Stomach (tissue), 9 donors: ENCODE measurements around the gene GUCY2F. TPM values are rescaled to one million over a fixed set of nuclear protein-coding genes. Genes with fewer than 3 reads are reported as not detected.

Experiments used
- DNase-seq, 2 donors: peaks; one replicate each; pipeline versions ENCODE4 v3.0.0 to v3.0.0-alpha.2; 2013 to 2019
- H3K27ac ChIP-seq, 5 donors: fragments of 200-600 bp in 4 of 5; sonication (generic) in 4 of 5; one replicate each; pipeline ENCODE4 v1.5.1; 2013 to 2019; ENCODE audit warnings: mild to moderate bottlenecking in 1 of 5, moderate library complexity in 1 of 5
- H3K27me3 ChIP-seq, 3 donors: fragments of 200-600 bp; sonication (generic); one replicate each; pipeline ENCODE4 v1.5.1; 2017 to 2019; ENCODE audit warnings: mixed run types in 1 of 3
- H3K36me3 ChIP-seq, 4 donors: fragments of 200-600 bp; sonication (generic); 1 replicate in 3 of 4; 2 replicates in 1 of 4; pipeline ENCODE4 v1.5.1; 2016 to 2019
- H3K4me1 ChIP-seq, 4 donors: fragments of 200-600 bp; sonication (generic); one replicate each; pipeline ENCODE4 v1.5.1; 2016 to 2019
- H3K4me3 ChIP-seq, 4 donors: fragments of 200-600 bp; sonication (generic) in 3 of 4; one replicate each; pipeline ENCODE4 v1.5.1; 2016 to 2019; ENCODE audit warnings: mild to moderate bottlenecking in 1 of 4
- H3K9me3 ChIP-seq, 4 donors: fragments of 200-600 bp; sonication (generic); one replicate each; pipeline ENCODE4 v1.5.1; 2016 to 2019
- CTCF ChIP-seq, 7 experiments: fragments of 450-650 bp in 4 of 7; fragments of 200-600 bp in 3 of 7; sonication (generic) in 3 of 7; IDR thresholded peaks; one replicate each; pipeline ENCODE4 v1.5.1; 2016 to 2019; ENCODE audit warnings: antibody characterized with exemption in 7 of 7, control low read depth in 2 of 7, mild to moderate bottlenecking in 1 of 7
- EP300 ChIP-seq: sonication (generic); formaldehyde crosslinking; IDR thresholded peaks from one replicate; pipeline ENCODE4 v1.6.1; 2017; ENCODE audit warnings: antibody characterized with exemption
- POLR2A ChIP-seq, 4 donors: fragments of 450-650 bp; IDR thresholded peaks; one replicate each; pipeline ENCODE4 v1.6.1; 2016; ENCODE audit warnings: antibody characterized with exemption in 4 of 4, control low read depth in 2 of 4, mild to moderate bottlenecking in 1 of 4, moderate library complexity in 1 of 4
- POLR2AphosphoS5 ChIP-seq, 3 donors: sonication (generic); formaldehyde crosslinking; IDR thresholded peaks; one replicate each; pipeline ENCODE4 v1.6.1; 2016; ENCODE audit warnings: antibody characterized with exemption in 3 of 3
- WGBS, 5 donors: extraction: QIAGEN DNeasy Blood & Tissue Kit in 3 of 5; methylation state at CpG; one replicate each; pipeline versions ENCODE4 v1.1.5 to v1.1.7; 2013 to 2018; 5-methylcytosine and 5-hydroxymethylcytosine counted together
- intact Hi-C: fragments of 100-400 bp; cut with DNase I; formaldehyde crosslinking; loops from one replicate; pipeline ENCODE4 v1.15.1; 2023; ENCODE audit warnings: low total_unique reads
- polyA plus RNA-seq, 3 donors: library from polyadenylated mRNA; stranded (reverse); fragments of 200-250 nt; gene quantifications; one replicate each; pipeline ENCODE4 v1.2.3, GENCODE V29; 2013
- total RNA-seq, 5 donors: library from RNA; depleted of rRNA; stranded (reverse); fragments of >200 nt; gene quantifications; one replicate each; pipeline versions ENCODE4 v1.1.0 to v1.2.3, GENCODE V29; 2014 to 2016
- donor health status: healthy with polysubstance abuse.
- donor health status: Bipolar disorder and iron deficiency.
- donor health status: healthy.

The GUCY2F gene
- total and polyA plus RNA-seq, 8 donors: not detected

GRCh38 chrX:109398061-109398460 lies 83.8 kb downstream of the GUCY2F start:
- no peaks in the 10 kb centered on the region for H3K9me3 ChIP-seq
- 60 to 100% (median 94%) methylated on average over 1 of the region's 1 CpG for WGBS, 5 donors
- intact Hi-C loops: no loop called here
- peaks cover 0 to 9% (median 0%) of the 10 kb centered on the region in 3 donors for H3K27me3 ChIP-seq
- H3K36me3 ChIP-seq: no peaks in the 10 kb centered on the region
- no peak for DNase-seq
- H3K4me3 ChIP-seq: no peak overlapping the region
- no peaks in the 10 kb centered on the region for H3K4me1 ChIP-seq
- H3K27ac ChIP-seq: no peak overlapping the region
- TF ChIP-seq POLR2A (IDR thresholded peaks at IDR 0.05) (no peak), EP300 (no peak), POLR2AphosphoS5 (IDR thresholded peaks at IDR 0.05) (no peak), CTCF (IDR thresholded peaks at IDR 0.05) (no peak)

- intact Hi-C loops: no loop called here
These were observed 88.0 kb downstream of the GUCY2F start for GRCh38 chrX:109393859-109394258.

GRCh38 chrX:109392895-109393294 lies 89.0 kb downstream of the GUCY2F start:
- 80 to 92% (median 90%) methylated on average over 4 to 5 of the region's 5 CpGs for WGBS, 5 donors
- Histone ChIP-seq H3K9me3 (no peaks in the 10 kb centered on the region), H3K27me3 (peaks cover 0 to 9% (median 0%) of the 10 kb centered on the region in 3 donors), H3K4me3 (no peak overlapping the region), H3K36me3 (no peaks in the 10 kb centered on the region), H3K4me1 (no peaks in the 10 kb centered on the region), H3K27ac (no peak overlapping the region)
- no peak for TF ChIP-seq EP300
- no peak for TF ChIP-seq POLR2A (IDR thresholded peaks at IDR 0.05)
- TF ChIP-seq CTCF (IDR thresholded peaks at IDR 0.05): no peak
- TF ChIP-seq POLR2AphosphoS5 (IDR thresholded peaks at IDR 0.05): no peak
- no peak for DNase-seq
- intact Hi-C loops: no loop called here

More at GRCh38 chrX:109393859-109394258, 88.0 kb downstream of the GUCY2F start:
- Histone ChIP-seq H3K27me3 (peaks cover 0 to 9% (median 0%) of the 10 kb centered on the region in 3 donors), H3K36me3 (no peaks in the 10 kb centered on the region), H3K27ac (no peak overlapping the region), H3K4me3 (no peak overlapping the region), H3K4me1 (no peaks in the 10 kb centered on the region), H3K9me3 (no peaks in the 10 kb centered on the region)
- no peak for DNase-seq
- WGBS, 5 donors: 11 to 46% (median 33%) methylated on average over 1 of the region's 1 CpG
- no peak for TF ChIP-seq CTCF (IDR thresholded peaks at IDR 0.05)
- no peak for TF ChIP-seq POLR2A (IDR thresholded peaks at IDR 0.05)
- no peak for TF ChIP-seq POLR2AphosphoS5 (IDR thresholded peaks at IDR 0.05)
- no peak for TF ChIP-seq EP300

- WGBS, 5 donors: 48 to 74% (median 52%) methylated on average over 2 of the region's 2 CpGs
These were observed 91.3 kb downstream of the GUCY2F start for GRCh38 chrX:109390556-109390955.

More at GRCh38 chrX:109390556-109390955, 91.3 kb downstream of the GUCY2F start:
- no peak for DNase-seq
- H3K27ac ChIP-seq: no peak overlapping the region
- no peak for TF ChIP-seq EP300
- TF ChIP-seq CTCF (IDR thresholded peaks at IDR 0.05): no peak
- TF ChIP-seq POLR2A (IDR thresholded peaks at IDR 0.05): no peak
- TF ChIP-seq POLR2AphosphoS5 (IDR thresholded peaks at IDR 0.05): no peak
- H3K4me1 ChIP-seq: no peaks in the 10 kb centered on the region
- peaks cover 0 to 9% (median 0%) of the 10 kb centered on the region in 3 donors for H3K27me3 ChIP-seq
- H3K9me3 ChIP-seq: no peaks in the 10 kb centered on the region
- H3K4me3 ChIP-seq: no peak overlapping the region
- H3K36me3 ChIP-seq: no peaks in the 10 kb centered on the region
- intact Hi-C loops: no loop called here
